Panc1 (cell line): ENCODE data around the gene IFI16.

ENCODE experiments used
- POLR2AphosphoS5 ChIP-seq: IDR thresholded peaks from 2 replicates; pipeline ENCODE4 v1.6.1; 2012; ENCODE audit warnings: mild to moderate bottlenecking, low read depth, low read length, moderate library complexity
- SIN3A ChIP-seq: IDR thresholded peaks from 2 replicates; pipeline ENCODE4 v1.6.1; 2012; ENCODE audit warnings: low read depth, mild to moderate bottlenecking, low read length, moderate library complexity, borderline replicate concordance; ENCODE audit not compliant: insufficient read depth
- TCF7L2 ChIP-seq: IDR thresholded peaks from 2 replicates; pipeline ENCODE4 v1.6.1; 2011; ENCODE audit warnings: mild to moderate bottlenecking, low read depth, low read length, inconsistent platforms
- TF ChIP-seq, protein P1 (sequence below): fragments of 450-650 bp; IDR thresholded peaks from 2 replicates; pipeline ENCODE4 v1.5.1; 2017; ENCODE audit warnings: mild to moderate bottlenecking
- TF ChIP-seq, protein P2 (sequence below), 2 experiments: IDR thresholded peaks; 2 replicates each; pipeline ENCODE4 v1.6.1; 2011 to 2012; ENCODE audit warnings: low read depth in 2 of 2, control low read depth in 1 of 2, low read length in 1 of 2, mild to moderate bottlenecking in 1 of 2, moderate library complexity in 1 of 2; ENCODE audit not compliant: insufficient read depth in 1 of 2

DNA sequence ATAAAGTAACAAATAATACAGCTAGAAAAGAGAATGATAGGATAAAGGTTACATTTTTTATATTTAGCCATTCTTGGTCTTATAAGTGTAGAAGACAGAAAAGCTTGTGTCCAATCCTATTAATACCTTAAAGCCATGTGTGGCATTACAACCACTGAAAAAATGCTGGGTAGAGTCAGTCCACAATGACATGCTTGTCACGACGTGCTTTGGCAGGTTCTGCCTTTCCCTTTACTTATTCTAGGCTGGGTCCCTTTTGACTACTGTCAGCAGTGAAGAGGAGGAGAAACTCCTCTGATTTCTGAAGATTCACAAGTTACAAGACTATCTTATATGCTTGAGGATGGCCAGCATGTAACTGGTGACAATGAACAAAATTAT is 81.5 kb downstream of the IFI16 start:
- TF ChIP-seq, protein P1, sequence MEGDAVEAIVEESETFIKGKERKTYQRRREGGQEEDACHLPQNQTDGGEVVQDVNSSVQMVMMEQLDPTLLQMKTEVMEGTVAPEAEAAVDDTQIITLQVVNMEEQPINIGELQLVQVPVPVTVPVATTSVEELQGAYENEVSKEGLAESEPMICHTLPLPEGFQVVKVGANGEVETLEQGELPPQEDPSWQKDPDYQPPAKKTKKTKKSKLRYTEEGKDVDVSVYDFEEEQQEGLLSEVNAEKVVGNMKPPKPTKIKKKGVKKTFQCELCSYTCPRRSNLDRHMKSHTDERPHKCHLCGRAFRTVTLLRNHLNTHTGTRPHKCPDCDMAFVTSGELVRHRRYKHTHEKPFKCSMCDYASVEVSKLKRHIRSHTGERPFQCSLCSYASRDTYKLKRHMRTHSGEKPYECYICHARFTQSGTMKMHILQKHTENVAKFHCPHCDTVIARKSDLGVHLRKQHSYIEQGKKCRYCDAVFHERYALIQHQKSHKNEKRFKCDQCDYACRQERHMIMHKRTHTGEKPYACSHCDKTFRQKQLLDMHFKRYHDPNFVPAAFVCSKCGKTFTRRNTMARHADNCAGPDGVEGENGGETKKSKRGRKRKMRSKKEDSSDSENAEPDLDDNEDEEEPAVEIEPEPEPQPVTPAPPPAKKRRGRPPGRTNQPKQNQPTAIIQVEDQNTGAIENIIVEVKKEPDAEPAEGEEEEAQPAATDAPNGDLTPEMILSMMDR: no peak
- no peak for TF ChIP-seq POLR2AphosphoS5
- TF ChIP-seq, protein P2, sequence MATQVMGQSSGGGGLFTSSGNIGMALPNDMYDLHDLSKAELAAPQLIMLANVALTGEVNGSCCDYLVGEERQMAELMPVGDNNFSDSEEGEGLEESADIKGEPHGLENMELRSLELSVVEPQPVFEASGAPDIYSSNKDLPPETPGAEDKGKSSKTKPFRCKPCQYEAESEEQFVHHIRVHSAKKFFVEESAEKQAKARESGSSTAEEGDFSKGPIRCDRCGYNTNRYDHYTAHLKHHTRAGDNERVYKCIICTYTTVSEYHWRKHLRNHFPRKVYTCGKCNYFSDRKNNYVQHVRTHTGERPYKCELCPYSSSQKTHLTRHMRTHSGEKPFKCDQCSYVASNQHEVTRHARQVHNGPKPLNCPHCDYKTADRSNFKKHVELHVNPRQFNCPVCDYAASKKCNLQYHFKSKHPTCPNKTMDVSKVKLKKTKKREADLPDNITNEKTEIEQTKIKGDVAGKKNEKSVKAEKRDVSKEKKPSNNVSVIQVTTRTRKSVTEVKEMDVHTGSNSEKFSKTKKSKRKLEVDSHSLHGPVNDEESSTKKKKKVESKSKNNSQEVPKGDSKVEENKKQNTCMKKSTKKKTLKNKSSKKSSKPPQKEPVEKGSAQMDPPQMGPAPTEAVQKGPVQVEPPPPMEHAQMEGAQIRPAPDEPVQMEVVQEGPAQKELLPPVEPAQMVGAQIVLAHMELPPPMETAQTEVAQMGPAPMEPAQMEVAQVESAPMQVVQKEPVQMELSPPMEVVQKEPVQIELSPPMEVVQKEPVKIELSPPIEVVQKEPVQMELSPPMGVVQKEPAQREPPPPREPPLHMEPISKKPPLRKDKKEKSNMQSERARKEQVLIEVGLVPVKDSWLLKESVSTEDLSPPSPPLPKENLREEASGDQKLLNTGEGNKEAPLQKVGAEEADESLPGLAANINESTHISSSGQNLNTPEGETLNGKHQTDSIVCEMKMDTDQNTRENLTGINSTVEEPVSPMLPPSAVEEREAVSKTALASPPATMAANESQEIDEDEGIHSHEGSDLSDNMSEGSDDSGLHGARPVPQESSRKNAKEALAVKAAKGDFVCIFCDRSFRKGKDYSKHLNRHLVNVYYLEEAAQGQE (IDR thresholded peaks at IDR 0.05; ENCODE audit: insufficient read depth in 1 of 2, low read depth in 2 of 2, low read length in 1 of 2): no peak
- TF ChIP-seq SIN3A: no peak
- no peak for TF ChIP-seq TCF7L2
